ENCODE measurements around the gene WNK1.

Gene WNK1

GRCh38 chr12:753611-754472, 1.5 kb downstream of the WNK1 start:
- peak; percentile 14 for DNase-seq (ENCODE audit: low read depth, low spot score)
- H3K4me3 ChIP-seq (ENCODE audit: low read depth, low read length), result peak overlapping the region; percentile 74
- TF ChIP-seq, protein P1, sequence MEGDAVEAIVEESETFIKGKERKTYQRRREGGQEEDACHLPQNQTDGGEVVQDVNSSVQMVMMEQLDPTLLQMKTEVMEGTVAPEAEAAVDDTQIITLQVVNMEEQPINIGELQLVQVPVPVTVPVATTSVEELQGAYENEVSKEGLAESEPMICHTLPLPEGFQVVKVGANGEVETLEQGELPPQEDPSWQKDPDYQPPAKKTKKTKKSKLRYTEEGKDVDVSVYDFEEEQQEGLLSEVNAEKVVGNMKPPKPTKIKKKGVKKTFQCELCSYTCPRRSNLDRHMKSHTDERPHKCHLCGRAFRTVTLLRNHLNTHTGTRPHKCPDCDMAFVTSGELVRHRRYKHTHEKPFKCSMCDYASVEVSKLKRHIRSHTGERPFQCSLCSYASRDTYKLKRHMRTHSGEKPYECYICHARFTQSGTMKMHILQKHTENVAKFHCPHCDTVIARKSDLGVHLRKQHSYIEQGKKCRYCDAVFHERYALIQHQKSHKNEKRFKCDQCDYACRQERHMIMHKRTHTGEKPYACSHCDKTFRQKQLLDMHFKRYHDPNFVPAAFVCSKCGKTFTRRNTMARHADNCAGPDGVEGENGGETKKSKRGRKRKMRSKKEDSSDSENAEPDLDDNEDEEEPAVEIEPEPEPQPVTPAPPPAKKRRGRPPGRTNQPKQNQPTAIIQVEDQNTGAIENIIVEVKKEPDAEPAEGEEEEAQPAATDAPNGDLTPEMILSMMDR (IDR thresholded peaks at IDR 0.05; ENCODE audit: low read depth, low read length), result peak; percentile 7
- in situ Hi-C loops (cut with HindIII; ENCODE audit: low sequenced_read_pairs), result no loop called here

GRCh38 chr12:754473-754820, 2.1 kb downstream of the WNK1 start:
- DNase-seq (ENCODE audit: low read depth, low spot score), result peak; percentile 31
- peak overlapping the region; percentile 74 for H3K4me3 ChIP-seq (ENCODE audit: low read depth, low read length)
- TF ChIP-seq, protein P1 (IDR thresholded peaks at IDR 0.05; ENCODE audit: low read depth, low read length), result no peak
- in situ Hi-C loops (cut with HindIII; ENCODE audit: low sequenced_read_pairs), result no loop called here

DNA sequence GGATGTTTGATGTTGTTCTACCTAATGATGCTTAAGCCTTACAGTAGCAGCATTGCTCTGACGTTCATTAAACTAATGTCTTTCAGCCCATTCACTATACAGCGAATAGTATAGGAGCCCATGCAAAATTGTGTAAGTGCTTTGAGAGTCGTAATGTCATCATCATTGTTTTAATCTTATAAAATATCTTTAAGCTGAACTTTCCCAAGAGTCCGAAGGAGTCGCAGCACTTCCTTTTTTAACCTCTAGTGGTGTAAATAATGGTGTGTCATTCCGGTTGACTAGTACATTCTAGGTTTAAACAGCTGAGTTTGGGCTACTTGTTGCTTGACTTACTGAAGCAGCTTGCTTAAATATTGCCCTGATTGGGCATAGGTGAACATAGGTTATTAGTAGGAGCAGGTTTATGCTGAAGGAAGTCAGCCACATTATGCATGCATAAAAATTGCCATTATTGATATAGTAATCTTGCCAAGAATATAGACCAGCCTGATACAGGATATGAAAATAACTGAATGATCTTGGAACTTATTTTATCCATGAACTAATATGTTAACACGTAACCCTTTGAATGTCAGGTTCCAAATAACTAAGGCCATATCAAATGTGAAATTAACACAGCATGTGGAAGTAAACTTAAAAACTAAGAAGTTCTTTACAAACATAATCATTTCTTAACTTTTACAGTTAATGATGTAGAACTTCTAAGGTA, 2.6 kb downstream of the WNK1 start:
- in situ Hi-C loops (cut with HindIII; ENCODE audit: low sequenced_read_pairs), result no loop called here
- TF ChIP-seq, protein P1 (IDR thresholded peaks at IDR 0.05; ENCODE audit: low read depth, low read length), result peak; percentile 47
- DNase-seq (ENCODE audit: low read depth, low spot score), result peak; percentile 65
- peak overlapping the region; percentile 74 for H3K4me3 ChIP-seq (ENCODE audit: low read depth, low read length)

DNA sequence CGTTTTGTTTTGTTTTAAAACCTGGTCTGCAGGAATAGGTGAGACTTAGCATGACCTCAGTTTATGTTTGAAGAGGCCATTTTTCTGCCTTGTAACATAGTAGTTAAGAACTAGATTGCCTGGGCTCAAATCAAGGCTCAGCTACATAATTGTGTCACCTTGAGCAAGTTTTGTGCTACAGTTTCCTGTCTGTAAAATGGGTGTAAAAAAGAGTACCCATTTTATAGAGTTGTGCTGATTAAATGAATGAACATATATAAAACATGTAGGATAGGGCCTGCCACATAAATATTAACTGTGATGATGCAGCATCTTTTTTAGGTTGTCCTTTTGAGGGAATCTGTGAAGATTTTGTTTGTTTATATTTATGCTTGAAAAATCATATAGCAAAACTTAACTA, 7.2 kb downstream of the WNK1 start:
- H3K4me3 ChIP-seq (ENCODE audit: low read depth, low read length), result no peak overlapping the region
- in situ Hi-C loops (cut with HindIII; ENCODE audit: low sequenced_read_pairs), result no loop called here
- TF ChIP-seq, protein P1 (IDR thresholded peaks at IDR 0.05; ENCODE audit: low read depth, low read length), result no peak
- DNase-seq (ENCODE audit: low read depth, low spot score), result no peak

GRCh38 chr12:761256-761655, 8.9 kb downstream of the WNK1 start:
- in situ Hi-C loops (cut with HindIII; ENCODE audit: low sequenced_read_pairs), result no loop called here
- DNase-seq (ENCODE audit: low read depth, low spot score), result no peak
- TF ChIP-seq, protein P1 (IDR thresholded peaks at IDR 0.05; ENCODE audit: low read depth, low read length), result no peak
- no peak overlapping the region for H3K4me3 ChIP-seq (ENCODE audit: low read depth, low read length)

- TF ChIP-seq, protein P1 (IDR thresholded peaks at IDR 0.05; ENCODE audit: low read depth, low read length), result no peak
- no peak overlapping the region for H3K4me3 ChIP-seq (ENCODE audit: low read depth, low read length)
- in situ Hi-C loops (cut with HindIII; ENCODE audit: low sequenced_read_pairs), result no loop called here
- DNase-seq (ENCODE audit: low read depth, low spot score), result no peak
Measured at GRCh38 chr12:765840-766239, 13.5 kb downstream of the WNK1 start.

Measured in astrocyte of the spinal cord (primary cell).